Spleen (tissue), 7 donors: ENCODE measurements around the gene PTHLH.

Experiments
- CTCF ChIP-seq, 11 experiments: fragments of 200-600 bp in 7 of 11; fragments of 450-650 bp in 4 of 11; sonication (generic) in 4 of 11; IDR thresholded peaks in 8 of 11; conservative IDR thresholded peaks in 3 of 11; 1 replicate in 7 of 11; 2 replicates in 4 of 11; pipeline versions ENCODE4 v1.4.0 to v1.8.0; 2016 to 2021; ENCODE audit warnings: antibody characterized with exemption in 11 of 11, inconsistent platforms in 4 of 11, mild to moderate bottlenecking in 1 of 11
- POLR2A ChIP-seq, 3 donors: fragments of 450-650 bp; IDR thresholded peaks; one replicate each; pipeline ENCODE4 v1.5.1; 2017; ENCODE audit warnings: antibody characterized with exemption in 3 of 3, mild to moderate bottlenecking in 1 of 3
- donor health status: DM: no; HTN: no; CAD: no; lungs with moderate emphysema.
- donor health status: DM: no; HTN: no; CAD: no.
- donor health status: DM: no; HTN: no; CAD: no.

- TF ChIP-seq CTCF (IDR thresholded peaks at IDR 0.05 in 8 of 11, conservative IDR thresholded peaks at IDR 0.05 in 3 of 11) (no peak), POLR2A (IDR thresholded peaks at IDR 0.05) (no peak)
Observed at GRCh38 chr12:27984275-27984674, 11.7 kb upstream of the PTHLH start.
